ENCODE measurements around the gene FBXW12. TPM values are rescaled to one million over a fixed set of nuclear protein-coding genes. Genes with fewer than 3 reads are reported as not detected.

FBXW12 gene
- polyA plus RNA-seq, 1 of the 3 experiments (the other 2 are of a cell fraction) = 0.07 TPM

GRCh38 chr3:48406443-48407431 is 34.7 kb downstream of the FBXW12 start (continued):
- TF ChIP-seq FOXJ3 (CRISPR knock-in tag; IDR thresholded peaks at IDR 0.05) = no peak
- TF ChIP-seq FOSL2 (IDR thresholded peaks at IDR 0.05; ENCODE audit: borderline replicate concordance, low read depth) = no peak
- TF ChIP-seq NRF1 (IDR thresholded peaks at IDR 0.05; ENCODE audit: low read depth, low read length) = no peak
- no peak for TF ChIP-seq MEF2A (IDR thresholded peaks at IDR 0.05; ENCODE audit: borderline replicate concordance, low read depth)
- no peak for TF ChIP-seq RXRA (IDR thresholded peaks at IDR 0.05; ENCODE audit: borderline replicate concordance, low read depth)
- no peak for TF ChIP-seq TAF1 (IDR thresholded peaks at IDR 0.05; ENCODE audit: borderline replicate concordance, low read depth, low read length)

- ChIA-PET CTCF (interaction anchor here (1.1 to 15.6 kb wide), 4 partner anchors 8 to 134 kb away, joined by 3 to 399 read pairs (median 6); partner anchors contain the start of gene PLXNB1), POLR2A (no interaction called here)
- 87% methylated on average over 8 of the region's 8 CpGs for WGBS (ENCODE audit: low lambda C conversion rate)
- no peak for DNase-seq
- no peaks in the 10 kb centered on the region for H3K27me3 ChIP-seq (ENCODE audit: insufficient read depth)
- H3K9ac ChIP-seq = no peak overlapping the region
- H2AFZ ChIP-seq (ENCODE audit: low read depth) = no peak overlapping the region
- H3K9me3 ChIP-seq = no peaks in the 10 kb centered on the region
- H3K27ac ChIP-seq (ENCODE audit: low read depth in 2 of 2, low read length in 1 of 2) = no peak overlapping the region
- H3K4me2 ChIP-seq = no peak overlapping the region
- no peaks in the 10 kb centered on the region for H4K20me1 ChIP-seq (ENCODE audit: insufficient read depth)
- TF ChIP-seq YY1 (IDR thresholded peaks at IDR 0.05; ENCODE audit: low read depth) = no peak
- no peaks in the 10 kb centered on the region for H3K79me2 ChIP-seq (ENCODE audit: insufficient read depth)
- peaks cover 0 to 55% of the 10 kb centered on the region in 2 experiments for H3K36me3 ChIP-seq (replicated peaks in 1 of 2; ENCODE audit: control insufficient read depth in 1 of 2, insufficient read depth in 2 of 2, low read length in 1 of 2)
- no peak overlapping the region for H3K4me3 ChIP-seq (ENCODE audit: low read depth in 2 of 2, low read length in 1 of 2)
- H3K4me1 ChIP-seq (ENCODE audit: control insufficient read depth in 1 of 2, insufficient read depth in 2 of 2, low read depth in 1 of 2, low read length in 1 of 2) = no peaks in the 10 kb centered on the region; a peak in 1 of 4 replicates
- peaks cover 2% of the 10 kb centered on the region for H3F3A ChIP-seq (replicated peaks; ENCODE audit: insufficient read depth)
- no peaks in the 10 kb centered on the region for H3K9me2 ChIP-seq
Observed at GRCh38 chr3:48407542-48408099, 35.6 kb downstream of the FBXW12 start.

- CTCF ChIA-PET = interaction anchor here (0.6 to 15.6 kb wide), 4 partner anchors 8 to 135 kb away, joined by 3 to 399 read pairs (median 6); partner anchors contain the start of gene PLXNB1
- POLR2A ChIA-PET = no interaction called here
- TF ChIP-seq USF2 (IDR thresholded peaks at IDR 0.05; ENCODE audit: borderline replicate concordance, low read depth, low read length) (no peak), RAD21 (IDR thresholded peaks at IDR 0.05; ENCODE audit: low read length) (no peak), GATA2 (CRISPR knock-in tag; IDR thresholded peaks at IDR 0.05) (no peak), MAX (IDR thresholded peaks at IDR 0.05; ENCODE audit: low read depth) (no peak), TCF12 (IDR thresholded peaks at IDR 0.05) (no peak), USF1 (IDR thresholded peaks at IDR 0.05; ENCODE audit: borderline replicate concordance, low read depth) (no peak), GABPA (IDR thresholded peaks at IDR 0.05; ENCODE audit: low read depth) (no peak), MXI1 (IDR thresholded peaks at IDR 0.05; ENCODE audit: low read depth, low read length) (no peak), SIN3A (IDR thresholded peaks at IDR 0.05; ENCODE audit: borderline replicate concordance, low read depth, low read length) (no peak), CHD2 (IDR thresholded peaks at IDR 0.05; ENCODE audit: low read length, partially characterized antibody) (no peak), ELF1 (IDR thresholded peaks at IDR 0.05) (no peak), POLR2AphosphoS5 (IDR thresholded peaks at IDR 0.05; ENCODE audit: low read depth, low read length) (no peak), CTCF (IDR thresholded peaks at IDR 0.05) (no peak)
Observed at GRCh38 chr3:48408823-48409281, 36.8 kb downstream of the FBXW12 start.

More at GRCh38 chr3:48408823-48409281, 36.8 kb downstream of the FBXW12 start:
- H4K20me1 ChIP-seq (ENCODE audit: insufficient read depth) = no peaks in the 10 kb centered on the region
- no peak overlapping the region for H3K9ac ChIP-seq
- H3K36me3 ChIP-seq (replicated peaks in 1 of 2; ENCODE audit: control insufficient read depth in 1 of 2, insufficient read depth in 2 of 2, low read length in 1 of 2) = peaks cover 0 to 65% of the 10 kb centered on the region in 2 experiments
- H3K27ac ChIP-seq (ENCODE audit: low read depth in 2 of 2, low read length in 1 of 2) = no peak overlapping the region
- no peaks in the 10 kb centered on the region for H3K4me1 ChIP-seq (ENCODE audit: control insufficient read depth in 1 of 2, insufficient read depth in 2 of 2, low read depth in 1 of 2, low read length in 1 of 2)
- no peaks in the 10 kb centered on the region for H3K27me3 ChIP-seq (ENCODE audit: insufficient read depth)
- DNase-seq = peak; percentile 24
- no peaks in the 10 kb centered on the region for H3F3A ChIP-seq (replicated peaks; ENCODE audit: insufficient read depth)
- no peaks in the 10 kb centered on the region for H3K79me2 ChIP-seq (ENCODE audit: insufficient read depth)
- H3K9me3 ChIP-seq = no peaks in the 10 kb centered on the region
- no peaks in the 10 kb centered on the region for H3K9me2 ChIP-seq
- no peak overlapping the region for H3K4me2 ChIP-seq
- no peak overlapping the region for H2AFZ ChIP-seq (ENCODE audit: low read depth)
- no peak overlapping the region for H3K4me3 ChIP-seq (ENCODE audit: low read depth in 2 of 2, low read length in 1 of 2)
- WGBS (ENCODE audit: low lambda C conversion rate) = 69% methylated on average over 4 of the region's 4 CpGs

Measured in SK-N-SH (cell line).